ENCODE results near the gene DOP1A. TPM values are rescaled to one million over a fixed set of nuclear protein-coding genes. Genes with fewer than 3 reads are reported as not detected.

Gene DOP1A
- total RNA-seq, 1 experiment from 2014 or later: 17.0 TPM

- Histone ChIP-seq H3K9ac (ENCODE audit: extremely low read depth, insufficient read length, low read length) (no peak overlapping the region), H3K27me3 (ENCODE audit: insufficient read depth, low read length) (no peaks in the 10 kb centered on the region)
Measured at GRCh38 chr6:83176246-83176645, 108.8 kb downstream of the DOP1A start.

More at GRCh38 chr6:83176246-83176645, 108.8 kb downstream of the DOP1A start:
- H3K4me1 Mint-ChIP-seq: peaks cover 2 to 3% of the 10 kb centered on the region in 2 experiments
- no peaks in the 10 kb centered on the region for H3K9me3 Mint-ChIP-seq
- no peak overlapping the region for H3K4me3 Mint-ChIP-seq
- H3K23ac ChIP-seq (ENCODE audit: insufficient read length, low read depth, low read length): no peak overlapping the region
- H3K27ac Mint-ChIP-seq: peak overlapping the region in 1 of 3 experiments; percentile 58; a peak in 2 of 7 replicates
- no peaks in the 10 kb centered on the region for H3K9me3 ChIP-seq (ENCODE audit: control insufficient read depth, low read depth, low read length)
- H3K79me2 ChIP-seq (ENCODE audit: insufficient read depth, low read length): no peaks in the 10 kb centered on the region
- no peak overlapping the region for H2AK5ac ChIP-seq (ENCODE audit: insufficient read length, low read length)
- H2BK120ac ChIP-seq (ENCODE audit: low read depth, low read length, poor library complexity, severe bottlenecking): no peak overlapping the region
- H3T11ph ChIP-seq (ENCODE audit: low read length): no peak overlapping the region
- no peak overlapping the region for H2BK20ac ChIP-seq (ENCODE audit: low read depth, low read length, poor library complexity, severe bottlenecking)
- H2BK5ac ChIP-seq (ENCODE audit: insufficient read length, low read length): no peak overlapping the region
- no peak overlapping the region for H3K56ac ChIP-seq (ENCODE audit: insufficient read length, low read depth, low read length)
- H2BK15ac ChIP-seq (ENCODE audit: low read depth, low read length): no peak overlapping the region
- H3K4me1 ChIP-seq (ENCODE audit: insufficient read depth, low read length): no peaks in the 10 kb centered on the region
- no CpG with 5 or more reads among the region's 4 CpGs for WGBS (ENCODE audit: extremely low coverage, insufficient read length, low lambda C conversion rate)
- H3K4ac ChIP-seq (ENCODE audit: low read depth, low read length): no peak overlapping the region
- no peak overlapping the region for H3K18ac ChIP-seq (ENCODE audit: insufficient read length, low read depth, low read length)
- no peaks in the 10 kb centered on the region for H3K23me2 ChIP-seq (ENCODE audit: insufficient read length, low read depth, low read length, poor library complexity, severe bottlenecking)
- H4K8ac ChIP-seq (replicated peaks; ENCODE audit: insufficient read length, low read depth, low read length): no peak overlapping the region
- H4K91ac ChIP-seq (ENCODE audit: insufficient read length, low read depth, low read length): no peak overlapping the region
- H2AFZ ChIP-seq (ENCODE audit: low read length): no peak overlapping the region
- H2BK12ac ChIP-seq (ENCODE audit: insufficient read length, low read depth, low read length): no peak overlapping the region
- H4K5ac ChIP-seq (ENCODE audit: insufficient read length, low read depth, low read length): no peak overlapping the region
- H3K79me1 ChIP-seq (ENCODE audit: insufficient read depth, low read depth, low read length, poor library complexity, severe bottlenecking): no peaks in the 10 kb centered on the region
- H4K20me1 ChIP-seq (ENCODE audit: control insufficient read depth, insufficient read depth, insufficient read length): no peaks in the 10 kb centered on the region
- DNase-seq: no peak
- no peak for TF ChIP-seq CTCF (conservative IDR thresholded peaks at IDR 0.05)
- no peaks in the 10 kb centered on the region for H3K27me3 Mint-ChIP-seq (ENCODE audit: low read depth)
- H3K4me2 ChIP-seq (ENCODE audit: insufficient read depth, insufficient read length, low read length): no peak overlapping the region
- H3K27ac ChIP-seq (ENCODE audit: insufficient read length, low read depth, low read length): no peak overlapping the region
- H3K14ac ChIP-seq (ENCODE audit: insufficient read depth, low read length): no peak overlapping the region
- H3K36me3 Mint-ChIP-seq (ENCODE audit: insufficient read depth in 1 of 3, low read depth in 3 of 3): peaks cover 14 to 73% (median 67%) of the 10 kb centered on the region in 3 experiments; a peak in 6 of 7 replicates

All from H9 (cell line).